ENCODE data around the gene P4HA2. TPM values are rescaled to one million over a fixed set of nuclear protein-coding genes. Genes with fewer than 3 reads are reported as not detected.

P4HA2 gene
- total and polyA plus RNA-seq, 2 experiments from 2014 or later, result 5.9 to 8.0 TPM

- Histone ChIP-seq H3K9me2 (ENCODE audit: insufficient read depth) (no peaks in the 10 kb centered on the region), H3K27ac (ENCODE audit: low read depth) (no peak overlapping the region), H2AFZ (no peak overlapping the region), H3K4me1 (ENCODE audit: insufficient read depth) (no peaks in the 10 kb centered on the region), H3K27me3 (ENCODE audit: insufficient read depth) (no peaks in the 10 kb centered on the region), H4K20me1 (replicated peaks; ENCODE audit: insufficient read depth) (no peaks in the 10 kb centered on the region), H3K4me3 (no peak overlapping the region), H3F3A (replicated peaks; ENCODE audit: low read depth) (no peaks in the 10 kb centered on the region), H3K79me2 (replicated peaks; ENCODE audit: insufficient read depth) (no peaks in the 10 kb centered on the region), H3K36me3 (ENCODE audit: insufficient read depth) (no peaks in the 10 kb centered on the region), H3K4me2 (no peak overlapping the region)
- H3K36me3 Mint-ChIP-seq (ENCODE audit: low read depth), result no peaks in the 10 kb centered on the region
- TF ChIP-seq REST (IDR thresholded peaks at IDR 0.05; ENCODE audit: unreplicated experiment) (no peak), JUNB (IDR thresholded peaks at IDR 0.05; ENCODE audit: unreplicated experiment) (no peak), EZH2phosphoT487 (IDR thresholded peaks at IDR 0.05; ENCODE audit: unreplicated experiment) (no peak), ZNF114 (CRISPR knock-in tag; IDR thresholded peaks at IDR 0.05) (no peak), NANOG (IDR thresholded peaks at IDR 0.05; ENCODE audit: borderline replicate concordance) (no peak), STAT1 (IDR thresholded peaks at IDR 0.05; ENCODE audit: unreplicated experiment) (no peak), CTCF (conservative IDR thresholded peaks at IDR 0.05; ENCODE audit: low read depth in 2 of 2) (no peak), ZNF331 (CRISPR knock-in tag; IDR thresholded peaks at IDR 0.05; ENCODE audit: low read depth) (no peak), CREB1 (CRISPR knock-in tag; IDR thresholded peaks at IDR 0.05; ENCODE audit: low read depth) (no peak)
- no peak overlapping the region for H3K4me3 Mint-ChIP-seq
- H3K4me1 Mint-ChIP-seq, result no peaks in the 10 kb centered on the region
- no peaks in the 10 kb centered on the region for H3K9me3 Mint-ChIP-seq
- no peak for DNase-seq (ENCODE audit: low spot score)
- H3K27me3 Mint-ChIP-seq (ENCODE audit: insufficient read depth, low read depth, poor library complexity), result peaks cover 8% of the 10 kb centered on the region
- H3K27ac Mint-ChIP-seq, result no peak overlapping the region
- no peak for ATAC-seq
Measured at GRCh38 chr5:132235340-132235739, 7.7 kb upstream of the P4HA2 start.

GRCh38 chr5:132234684-132235062 is 7.0 kb upstream of the P4HA2 start:
- H3K4me2 ChIP-seq, result no peak overlapping the region
- H3K4me3 ChIP-seq, result no peak overlapping the region
- H3K27me3 ChIP-seq (ENCODE audit: insufficient read depth), result no peaks in the 10 kb centered on the region
- H4K20me1 ChIP-seq (replicated peaks; ENCODE audit: insufficient read depth), result no peaks in the 10 kb centered on the region
- Mint-ChIP-seq H3K27me3 (ENCODE audit: insufficient read depth, low read depth, poor library complexity) (peaks cover 8% of the 10 kb centered on the region), H3K9me3 (no peaks in the 10 kb centered on the region), H3K36me3 (ENCODE audit: low read depth) (no peaks in the 10 kb centered on the region), H3K4me3 (no peak overlapping the region), H3K27ac (no peak overlapping the region), H3K4me1 (no peaks in the 10 kb centered on the region)
- no peaks in the 10 kb centered on the region for H3F3A ChIP-seq (replicated peaks; ENCODE audit: low read depth)
- no peak for DNase-seq (ENCODE audit: low spot score)
- H3K4me1 ChIP-seq (ENCODE audit: insufficient read depth), result no peaks in the 10 kb centered on the region
- no peak for ATAC-seq
- no peaks in the 10 kb centered on the region for H3K79me2 ChIP-seq (replicated peaks; ENCODE audit: insufficient read depth)
- H2AFZ ChIP-seq, result no peak overlapping the region
- no peak overlapping the region for H3K27ac ChIP-seq (ENCODE audit: low read depth)
- no peaks in the 10 kb centered on the region for H3K9me2 ChIP-seq (ENCODE audit: insufficient read depth)
- H3K36me3 ChIP-seq (ENCODE audit: insufficient read depth), result no peaks in the 10 kb centered on the region
- TF ChIP-seq EZH2phosphoT487 (IDR thresholded peaks at IDR 0.05; ENCODE audit: unreplicated experiment) (no peak), JUNB (IDR thresholded peaks at IDR 0.05; ENCODE audit: unreplicated experiment) (no peak), ZNF462 (CRISPR knock-in tag; IDR thresholded peaks at IDR 0.05) (no peak)

Measured in GM23338 (cell line).